HG02678 (cell line): ENCODE measurements around the gene LEFTY2.
A peak's percentile ranks its signal among the peaks of the same experiment; 100 is the strongest.
"Not testable (repeated sequence)": the region's sequence is repeated elsewhere in the genome, so short reads cannot be mapped to it uniquely, and the experiment has no call there.

Experiments used
- ATAC-seq: cut with Tn5 transposase; IDR thresholded peaks from one replicate; pipeline ENCODE4 v1.9.1; 2021; ENCODE audit warnings: mild to moderate bottlenecking, moderate library complexity; ENCODE audit not compliant: unreplicated experiment

Gene LEFTY2

GRCh38 chr1:225954753-225955152, 13.7 kb upstream of the LEFTY2 start:
- ATAC-seq, result no peak

GRCh38 chr1:225953315-225953714, 12.3 kb upstream of the LEFTY2 start:
- ATAC-seq, result no peak

GRCh38 chr1:225950905-225951497, 10.0 kb upstream of the LEFTY2 start:
- no peak for ATAC-seq

- no peak for ATAC-seq
Measured at GRCh38 chr1:225949041-225949440, 8.0 kb upstream of the LEFTY2 start.

- no peak for ATAC-seq
Measured at GRCh38 chr1:225946803-225947202, 5.8 kb upstream of the LEFTY2 start.

GRCh38 chr1:225946082-225946620, 5.1 kb upstream of the LEFTY2 start:
- no peak for ATAC-seq

- no peak for ATAC-seq
Measured at GRCh38 chr1:225945564-225945963, 4.5 kb upstream of the LEFTY2 start.

GRCh38 chr1:225944951-225945350, 3.9 kb upstream of the LEFTY2 start:
- ATAC-seq, result peak; percentile 62

GRCh38 chr1:225944387-225944786, 3.4 kb upstream of the LEFTY2 start:
- ATAC-seq, result no peak

GRCh38 chr1:225943582-225943981, 2.6 kb upstream of the LEFTY2 start:
- ATAC-seq, result no peak

- ATAC-seq, result peak; percentile 89
Measured at GRCh38 chr1:225942574-225942973, 1.6 kb upstream of the LEFTY2 start.

GRCh38 chr1:225941942-225942222, 862 bp upstream of the LEFTY2 start:
- no peak for ATAC-seq

- no peak for ATAC-seq
Measured at GRCh38 chr1:225940385-225941151, 452 bp downstream of the LEFTY2 start.

- not testable (repeated sequence) for ATAC-seq
Measured at GRCh38 chr1:225939939-225940310, 1.1 kb downstream of the LEFTY2 start.

- not testable (repeated sequence) for ATAC-seq
Measured at GRCh38 chr1:225939097-225939938, 1.7 kb downstream of the LEFTY2 start.

GRCh38 chr1:225937048-225937968, 3.7 kb downstream of the LEFTY2 start:
- ATAC-seq, result no peak

- no peak for ATAC-seq
Measured at GRCh38 chr1:225936523-225936922, 4.5 kb downstream of the LEFTY2 start.

- ATAC-seq, result not testable (repeated sequence)
Measured at GRCh38 chr1:225936086-225936485, 4.9 kb downstream of the LEFTY2 start.

- ATAC-seq, result no peak
Measured at GRCh38 chr1:225934711-225935110, 6.3 kb downstream of the LEFTY2 start.

GRCh38 chr1:225933072-225933471, 7.9 kb downstream of the LEFTY2 start:
- no peak for ATAC-seq
